Activated T-cell treated with anti-CD3 and anti-CD28 coated beads, Interleukin-2, amount 50 U/mL, for 72 hours (primary cell): Measurements from ENCODE around the gene BHLHA9. TPM values are rescaled to one million over a fixed set of nuclear protein-coding genes. Genes with fewer than 3 reads are reported as not detected.
"Not testable (repeated sequence)": the region's sequence is repeated elsewhere in the genome, so short reads cannot be mapped to it uniquely, and the experiment has no call there.

ENCODE experiments used
- ATAC-seq, 2 donors: fragments of 150-1000 bp; cut with Tn5 transposase; replicated peaks in 1 of 2; 2 replicates each; pipeline ENCODE4 v1.10.0; 2021; ENCODE audit warnings: moderate library complexity in 2 of 2, mild to moderate bottlenecking in 1 of 2
- DNase-seq, 2 donors: peaks; one replicate each; pipeline ENCODE4 v3.0.0; 2021 to 2022; ENCODE audit warnings: mixed read lengths in 1 of 2
- H3K27ac Mint-ChIP-seq: one replicate; pipeline ENCODE4 v1.8.0; 2022; ENCODE audit warnings: mild to moderate bottlenecking, moderate library complexity, mixed read lengths
- H3K27me3 Mint-ChIP-seq: one replicate; pipeline ENCODE4 v1.8.0; 2022; ENCODE audit warnings: low read depth, mixed read lengths
- H3K36me3 Mint-ChIP-seq, 2 donors: one replicate each; pipeline ENCODE4 v1.8.0; 2022; ENCODE audit warnings: mixed read lengths in 2 of 2, mild to moderate bottlenecking in 1 of 2; ENCODE audit not compliant: insufficient read depth in 2 of 2
- H3K4me1 Mint-ChIP-seq: one replicate; pipeline ENCODE4 v1.8.0; 2022; ENCODE audit warnings: low read depth, mixed read lengths
- H3K4me3 Mint-ChIP-seq, 2 donors: one replicate each; pipeline ENCODE4 v1.8.0; 2022; ENCODE audit warnings: mild to moderate bottlenecking in 2 of 2, mixed read lengths in 2 of 2, moderate library complexity in 2 of 2
- H3K9me3 Mint-ChIP-seq, 2 donors: one replicate each; pipeline ENCODE4 v1.8.0; 2022; ENCODE audit warnings: mixed read lengths in 2 of 2
- total RNA-seq, 2 donors: library from RNA; stranded (reverse); gene quantifications; one replicate each; pipeline ENCODE4 v1.2.3, GENCODE V29; 2022

The BHLHA9 gene
- total RNA-seq, 2 donors from 2014 or later, result not detected

DNA sequence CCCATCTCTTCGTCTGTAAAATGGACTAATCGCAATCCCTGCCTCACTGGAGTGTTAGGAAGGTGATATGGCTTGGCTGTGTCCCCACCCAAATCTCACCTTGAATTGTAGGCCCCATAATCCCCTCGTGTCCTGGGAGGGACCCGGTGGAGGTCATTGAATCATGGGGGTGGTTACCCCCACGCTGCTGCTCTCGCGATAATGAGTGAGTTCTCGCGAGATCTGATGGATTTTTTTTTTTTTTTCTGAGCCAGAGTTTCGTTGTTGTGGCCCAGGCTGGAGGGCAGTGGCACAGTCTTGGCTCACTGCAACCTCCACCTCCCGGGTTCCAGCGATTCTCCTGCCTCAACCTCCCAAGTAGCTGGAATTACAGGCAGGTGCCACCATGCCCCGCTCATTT is 20.4 kb downstream of the BHLHA9 start:
- H3K9me3 Mint-ChIP-seq, result peaks cover 5 to 10% of the 10 kb centered on the region in 2 donors
- H3K4me1 Mint-ChIP-seq, result peaks cover 31% of the 10 kb centered on the region
- peaks cover 3 to 7% of the 10 kb centered on the region in 2 donors for H3K36me3 Mint-ChIP-seq
- ATAC-seq (no peak), DNase-seq (no peak)
- H3K4me3 Mint-ChIP-seq, result no peak overlapping the region
- no peak overlapping the region for H3K27ac Mint-ChIP-seq
- no peaks in the 10 kb centered on the region for H3K27me3 Mint-ChIP-seq

DNA sequence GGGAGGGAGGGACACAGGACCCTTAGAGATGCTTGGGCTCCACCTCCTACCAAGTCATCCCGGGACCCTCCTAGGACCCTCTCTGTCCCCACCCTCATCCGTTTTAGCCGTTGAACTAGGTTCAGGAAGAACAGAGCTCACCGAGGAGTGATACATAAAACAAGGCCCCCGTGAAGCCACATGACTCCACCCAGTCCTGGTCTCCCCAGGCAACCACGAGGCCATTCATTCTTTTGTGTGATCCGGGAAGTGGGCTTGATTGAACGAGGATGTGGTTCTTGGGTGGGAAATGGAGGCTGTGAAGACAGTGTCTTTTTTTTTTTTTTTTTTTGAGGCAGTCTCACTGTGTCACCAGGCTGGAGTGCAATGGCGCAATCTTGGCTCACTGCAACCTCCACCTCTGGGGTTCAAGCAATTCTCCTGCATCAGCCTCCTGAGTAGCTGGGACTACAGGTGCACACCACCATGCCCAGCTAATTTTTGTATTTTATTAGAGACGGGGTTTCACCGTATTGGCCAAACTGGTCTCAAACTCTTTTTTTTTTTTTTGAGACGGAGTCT is 24.0 kb downstream of the BHLHA9 start:
- DNase-seq (peak; percentile 78 to 79), ATAC-seq (peak; percentile 92 to 94)
- Mint-ChIP-seq H3K36me3 (peaks cover 3 to 7% of the 10 kb centered on the region in 2 donors), H3K27me3 (peaks cover 7% of the 10 kb centered on the region), H3K27ac (peak overlapping the region; percentile 87), H3K4me1 (peaks cover 50% of the 10 kb centered on the region), H3K9me3 (peaks cover 5 to 10% of the 10 kb centered on the region in 2 donors), H3K4me3 (peak overlapping the region; percentile 14 to 39)

DNA sequence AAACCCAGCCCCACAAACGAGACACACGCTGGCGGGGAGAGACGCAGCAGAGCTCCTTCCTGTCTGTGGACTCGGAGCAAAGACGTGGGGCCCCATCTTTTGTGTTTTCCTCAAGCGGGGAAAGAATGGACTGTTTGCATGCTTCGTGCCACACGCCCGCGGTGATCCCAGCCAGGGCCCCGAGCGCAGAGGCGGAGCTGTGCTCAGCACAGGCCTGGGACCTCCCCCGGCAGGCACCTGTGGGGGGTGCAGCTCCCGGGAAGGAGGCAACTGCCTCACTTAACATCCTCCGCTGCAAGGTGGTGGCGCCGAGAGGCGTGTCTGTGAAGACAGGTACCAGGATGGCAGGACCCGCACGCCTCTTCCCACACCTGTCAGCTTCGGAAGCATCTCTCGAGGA is 28.4 kb downstream of the BHLHA9 start:
- peak; percentile 33 to 42 for DNase-seq
- H3K4me3 Mint-ChIP-seq, result peak overlapping the region; percentile 34 to 49
- H3K9me3 Mint-ChIP-seq, result peaks cover under 1% of the 10 kb centered on the region in 2 donors
- peaks cover 7% of the 10 kb centered on the region for H3K27me3 Mint-ChIP-seq
- H3K27ac Mint-ChIP-seq, result no peak overlapping the region
- H3K4me1 Mint-ChIP-seq, result peaks cover 40% of the 10 kb centered on the region
- ATAC-seq, result peak in 1 of 2 donors; percentile 27
- H3K36me3 Mint-ChIP-seq, result peaks cover under 1 to 5% of the 10 kb centered on the region in 2 donors

DNA sequence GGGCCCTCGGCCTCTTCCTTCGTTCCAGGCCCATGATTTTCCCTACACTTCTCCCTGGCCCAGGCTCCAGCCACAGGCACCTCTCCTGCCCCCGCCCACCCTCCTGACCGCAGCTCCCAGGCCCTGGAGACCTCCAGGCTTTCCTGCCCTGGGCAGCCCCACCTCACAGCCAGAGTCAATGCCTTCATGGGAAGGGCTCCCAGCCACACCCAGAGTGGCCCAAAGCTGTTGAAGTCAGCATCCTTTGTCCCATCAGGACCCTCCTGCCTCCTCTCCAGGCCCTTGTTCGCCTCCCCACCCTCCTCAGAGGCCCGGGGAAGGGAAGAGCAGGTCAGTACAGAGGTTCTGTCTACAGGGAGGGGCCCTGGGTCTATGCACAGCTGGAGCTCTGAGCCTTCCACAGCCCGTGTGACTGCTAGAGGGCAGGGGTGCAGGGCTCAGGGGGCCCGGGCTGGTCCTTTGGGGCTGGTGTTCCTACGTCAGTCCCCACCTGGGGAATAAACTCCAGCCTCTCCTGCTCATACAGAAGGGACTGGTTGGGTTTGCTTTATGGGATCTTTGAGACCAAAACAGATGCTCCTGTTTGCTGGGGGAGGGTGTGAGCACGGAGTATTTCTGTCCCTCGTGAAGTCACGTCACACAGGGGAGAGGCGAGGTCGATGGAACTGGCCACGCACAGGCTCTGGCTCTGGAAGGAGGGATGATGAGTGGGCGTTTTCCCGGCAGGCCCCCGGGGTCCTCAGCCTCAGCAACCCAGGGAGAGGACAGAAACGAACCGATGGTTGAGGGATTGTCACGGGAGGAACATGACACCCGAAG is 29.5 kb downstream of the BHLHA9 start:
- peaks cover 7% of the 10 kb centered on the region for H3K27me3 Mint-ChIP-seq
- H3K4me3 Mint-ChIP-seq, result no peak overlapping the region
- no peak for DNase-seq
- ATAC-seq, result no peak
- no peaks in the 10 kb centered on the region for H3K36me3 Mint-ChIP-seq
- peaks cover 29% of the 10 kb centered on the region for H3K4me1 Mint-ChIP-seq
- no peaks in the 10 kb centered on the region for H3K9me3 Mint-ChIP-seq
- no peak overlapping the region for H3K27ac Mint-ChIP-seq

DNA sequence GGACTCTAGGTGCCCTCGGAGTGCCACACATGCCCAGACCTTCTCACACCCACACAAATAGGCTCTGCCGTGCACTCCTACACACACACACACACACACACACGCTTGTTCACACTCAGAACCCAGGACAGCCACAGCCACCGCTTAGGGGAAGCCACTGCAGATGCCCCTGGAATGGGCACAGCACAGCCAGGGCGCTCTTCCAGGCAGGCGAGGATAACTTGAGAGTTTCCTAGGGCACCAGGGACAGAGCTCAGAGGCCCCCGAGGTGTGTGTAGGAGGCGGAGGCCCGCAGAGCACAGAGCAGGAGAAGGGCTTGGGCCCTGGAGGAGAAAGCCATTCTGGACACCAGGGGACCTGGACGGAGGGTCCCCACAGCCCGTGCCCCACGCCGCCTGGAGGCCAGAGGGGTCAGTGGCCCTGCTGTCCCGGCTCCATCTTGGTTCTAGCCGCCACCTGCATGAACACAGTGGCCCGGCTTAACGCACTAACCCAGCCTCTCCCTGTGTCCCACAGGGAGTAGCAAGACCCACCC is 30.2 kb downstream of the BHLHA9 start:
- peaks cover 7% of the 10 kb centered on the region for H3K27me3 Mint-ChIP-seq
- peak in 1 of 2 donors; percentile 18 for ATAC-seq
- no peak overlapping the region for H3K4me3 Mint-ChIP-seq
- no peaks in the 10 kb centered on the region for H3K36me3 Mint-ChIP-seq
- H3K27ac Mint-ChIP-seq, result no peak overlapping the region
- peaks cover 22% of the 10 kb centered on the region for H3K4me1 Mint-ChIP-seq
- DNase-seq, result no peak
- H3K9me3 Mint-ChIP-seq, result no peaks in the 10 kb centered on the region

DNA sequence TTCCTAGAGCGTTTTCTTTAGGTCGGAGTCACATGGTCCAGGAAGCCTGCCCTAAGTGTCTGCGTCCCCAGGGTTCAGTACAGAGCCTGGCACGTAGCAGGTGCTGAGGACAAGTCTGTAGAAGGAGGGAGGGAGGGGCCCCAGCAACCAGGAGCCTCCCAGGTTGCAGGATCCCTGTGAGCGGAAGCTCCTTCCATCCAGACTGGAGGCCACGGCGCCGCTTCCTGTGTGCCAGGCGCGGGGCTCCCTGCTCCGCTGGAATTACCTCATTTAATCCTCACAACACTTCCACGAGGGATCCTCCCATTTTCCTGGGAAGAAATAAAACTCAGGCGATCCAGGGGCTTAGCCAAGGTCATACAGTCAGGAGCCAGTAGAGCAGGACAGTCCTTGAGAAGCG is 31.3 kb downstream of the BHLHA9 start:
- Mint-ChIP-seq H3K4me3 (no peak overlapping the region), H3K4me1 (peaks cover 12% of the 10 kb centered on the region), H3K9me3 (no peaks in the 10 kb centered on the region), H3K27me3 (peaks cover 14% of the 10 kb centered on the region), H3K36me3 (no peaks in the 10 kb centered on the region), H3K27ac (no peak overlapping the region)
- DNase-seq (no peak), ATAC-seq (no peak)

DNA sequence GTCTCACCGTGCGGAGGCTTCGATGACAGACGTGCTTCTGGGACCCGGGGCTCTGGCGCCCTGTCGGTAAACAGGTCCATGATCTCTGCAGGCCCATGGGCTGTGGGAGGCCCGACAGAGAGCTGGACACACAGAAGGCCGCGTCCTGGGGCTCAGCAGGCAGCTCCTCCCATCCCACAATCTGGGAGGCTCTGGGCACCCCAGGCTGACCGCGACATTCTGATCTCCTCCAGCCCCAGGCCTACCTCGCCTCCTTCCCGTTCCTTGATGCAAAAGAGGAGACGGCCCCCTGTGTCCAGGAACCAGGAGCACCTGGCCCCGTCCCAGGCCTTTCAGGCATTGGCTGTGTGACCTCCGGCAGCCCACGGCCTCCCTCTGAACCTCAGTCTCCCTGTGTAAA is 32.5 kb downstream of the BHLHA9 start:
- no peak for DNase-seq
- Mint-ChIP-seq H3K27ac (no peak overlapping the region), H3K36me3 (peaks cover 0 to 2% of the 10 kb centered on the region in 2 donors), H3K4me3 (no peak overlapping the region), H3K27me3 (peaks cover 17% of the 10 kb centered on the region), H3K9me3 (no peaks in the 10 kb centered on the region), H3K4me1 (peaks cover 8% of the 10 kb centered on the region)
- ATAC-seq, result no peak

DNA sequence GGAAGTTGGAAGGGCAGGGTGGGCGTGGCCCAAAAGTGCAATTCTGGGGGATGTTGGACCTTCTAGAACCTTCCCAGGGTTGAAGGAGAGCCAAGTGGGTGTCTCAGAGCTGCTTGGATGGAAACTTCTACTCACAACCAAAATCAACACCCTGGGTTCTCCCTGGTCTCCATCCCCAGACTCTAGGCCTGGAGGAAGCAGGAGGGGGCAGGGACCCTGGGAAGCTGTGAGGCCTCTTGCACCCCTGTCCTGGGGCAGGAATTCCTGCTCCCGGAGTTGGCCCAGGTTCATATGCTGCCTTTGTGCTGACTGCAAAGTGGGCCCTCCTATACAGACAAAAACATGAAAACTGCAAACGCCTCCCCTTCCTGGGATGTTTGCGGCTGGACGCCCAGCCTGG is 34.3 kb downstream of the BHLHA9 start:
- Mint-ChIP-seq H3K36me3 (peaks cover 0 to 2% of the 10 kb centered on the region in 2 donors), H3K27ac (no peak overlapping the region), H3K4me3 (no peak overlapping the region), H3K4me1 (no peaks in the 10 kb centered on the region), H3K9me3 (no peaks in the 10 kb centered on the region), H3K27me3 (peaks cover 14% of the 10 kb centered on the region)
- ATAC-seq (no peak), DNase-seq (no peak)

DNA sequence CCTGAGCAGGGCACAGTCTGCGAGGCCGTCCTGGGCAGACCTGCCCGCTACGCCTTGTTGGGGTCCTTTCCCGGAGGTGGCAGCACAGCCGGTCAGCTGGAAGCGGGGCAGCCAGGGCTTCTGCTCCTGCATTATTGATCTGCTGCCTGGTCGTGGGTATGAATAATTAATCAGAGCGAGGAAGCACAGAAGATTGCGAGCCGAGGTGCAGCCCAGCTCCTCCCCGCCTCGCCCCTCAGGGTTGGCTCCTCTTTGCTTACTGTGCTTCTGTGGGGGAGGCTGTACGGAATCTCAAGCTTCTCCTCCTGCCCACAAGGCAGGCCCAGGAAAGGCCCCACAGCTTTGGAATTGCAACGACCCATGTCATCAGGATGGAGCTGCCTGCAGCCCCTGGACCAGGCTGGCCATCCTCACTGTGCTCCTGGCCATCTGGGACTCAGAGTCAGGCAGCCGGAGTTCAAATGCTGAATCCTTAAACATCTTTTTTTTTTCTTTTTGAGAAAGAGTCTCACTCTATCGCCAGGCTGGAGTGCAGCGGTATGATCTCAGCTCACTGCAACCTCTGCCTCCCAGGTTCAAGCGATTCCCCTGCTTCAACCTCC is 34.8 kb downstream of the BHLHA9 start:
- no peak overlapping the region for H3K27ac Mint-ChIP-seq
- H3K9me3 Mint-ChIP-seq, result no peaks in the 10 kb centered on the region
- H3K4me3 Mint-ChIP-seq, result no peak overlapping the region
- DNase-seq (no peak), ATAC-seq (no peak)
- peaks cover 0 to 2% of the 10 kb centered on the region in 2 donors for H3K36me3 Mint-ChIP-seq
- H3K4me1 Mint-ChIP-seq, result no peaks in the 10 kb centered on the region
- H3K27me3 Mint-ChIP-seq, result peaks cover 14% of the 10 kb centered on the region

DNA sequence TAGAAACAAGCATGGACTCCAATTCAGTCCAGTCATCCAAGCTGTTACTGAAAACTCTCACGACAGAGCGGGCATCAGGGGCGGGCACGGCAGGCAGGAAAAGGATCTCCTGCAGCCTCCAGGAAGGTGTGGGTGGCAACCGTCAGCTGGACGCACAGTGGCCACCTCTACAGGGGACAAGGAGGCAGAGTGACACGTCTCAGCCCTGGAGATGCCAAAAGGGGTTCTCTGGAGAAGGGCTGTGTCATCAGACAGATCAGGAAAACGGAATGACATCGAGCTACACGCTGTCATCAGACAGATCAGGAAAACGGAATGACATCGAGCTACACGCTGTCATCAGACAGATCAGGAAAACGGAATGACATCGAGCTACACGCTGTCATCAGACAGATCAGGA is 37.6 kb downstream of the BHLHA9 start:
- not testable (repeated sequence) for ATAC-seq, H3K9me3 Mint-ChIP-seq, H3K4me1 Mint-ChIP-seq, H3K4me3 Mint-ChIP-seq, H3K36me3 Mint-ChIP-seq, DNase-seq, H3K27ac Mint-ChIP-seq
- H3K27me3 Mint-ChIP-seq, result peaks cover 14% of the 10 kb centered on the region

DNA sequence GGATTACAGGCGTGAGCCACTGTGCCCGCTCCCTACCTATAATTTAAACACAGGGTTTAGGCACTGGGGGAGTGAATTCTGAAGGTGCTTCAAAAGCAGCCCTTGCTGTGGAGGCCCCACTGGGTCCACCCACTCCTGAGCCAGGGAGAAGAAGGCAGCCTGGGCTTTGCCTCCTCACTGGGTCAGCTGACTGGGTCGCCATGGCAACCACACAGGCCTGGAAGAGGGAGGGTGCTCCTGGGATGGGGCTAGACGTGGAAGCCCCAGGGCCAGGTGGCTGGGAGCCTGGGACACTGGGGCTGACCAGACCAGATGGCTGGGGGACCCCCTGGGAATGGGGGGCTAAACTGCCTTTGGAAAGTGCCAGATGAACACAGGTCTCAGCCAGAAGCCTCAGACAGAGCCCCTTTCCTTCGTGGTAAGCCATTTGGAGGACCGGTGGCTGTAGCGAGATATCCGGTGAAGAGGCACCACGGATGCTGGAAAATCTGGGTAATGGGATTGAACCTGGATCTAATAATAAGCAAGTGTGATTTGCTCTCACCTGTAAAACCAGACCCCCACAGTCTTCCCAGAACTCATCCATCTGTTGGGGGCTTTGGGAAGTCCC is 42.1 kb downstream of the BHLHA9 start:
- Mint-ChIP-seq H3K27me3 (peaks cover 8% of the 10 kb centered on the region), H3K4me3 (no peak overlapping the region), H3K9me3 (no peaks in the 10 kb centered on the region), H3K4me1 (no peaks in the 10 kb centered on the region), H3K36me3 (no peaks in the 10 kb centered on the region), H3K27ac (no peak overlapping the region)
- no peak for ATAC-seq
- no peak for DNase-seq

DNA sequence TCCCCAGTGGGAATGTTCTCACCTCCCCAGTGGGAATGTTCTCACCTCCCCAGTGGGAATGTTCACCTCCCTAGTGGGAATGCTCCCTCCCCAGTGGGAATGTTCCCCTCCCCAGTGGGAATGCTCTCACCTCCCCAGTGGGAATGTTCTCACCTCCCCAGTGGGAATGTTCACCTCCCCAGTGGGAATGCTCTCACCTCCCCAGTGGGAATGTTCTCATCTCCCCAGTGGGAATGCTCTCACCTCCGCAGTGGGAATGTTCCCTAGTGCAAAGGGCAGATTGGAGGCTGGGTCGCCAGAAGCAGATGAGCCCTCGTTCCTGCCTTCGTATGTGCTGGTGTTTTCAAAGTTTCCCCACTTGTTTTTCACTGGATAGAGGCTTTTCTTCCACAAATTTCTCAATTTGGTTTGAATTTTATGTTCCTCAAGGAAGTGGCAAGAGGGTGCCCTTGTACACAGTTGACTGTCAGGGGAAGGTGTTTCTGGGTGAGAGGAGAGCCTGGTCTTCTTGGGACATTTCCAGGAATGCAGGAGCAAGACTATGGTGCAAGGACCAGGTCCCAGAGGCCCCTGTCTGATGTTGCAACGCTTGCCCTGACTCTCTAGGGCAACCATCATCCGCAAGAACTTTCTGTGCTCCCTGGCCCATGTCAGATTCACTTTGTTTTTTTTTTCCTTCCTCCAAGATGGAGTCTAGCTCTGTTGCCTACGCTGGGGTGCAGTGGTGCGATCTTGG is 43.2 kb downstream of the BHLHA9 start:
- Mint-ChIP-seq H3K27me3 (peaks cover 8% of the 10 kb centered on the region), H3K9me3 (no peaks in the 10 kb centered on the region), H3K27ac (no peak overlapping the region), H3K4me1 (no peaks in the 10 kb centered on the region), H3K4me3 (no peak overlapping the region), H3K36me3 (no peaks in the 10 kb centered on the region)
- DNase-seq (no peak), ATAC-seq (no peak)
